ENCODE measurements around the gene ARRDC1.
A peak's percentile ranks its signal among the peaks of the same experiment; 100 is the strongest.
"Not testable (repeated sequence)": the region's sequence is repeated elsewhere in the genome, so short reads cannot be mapped to it uniquely, and the experiment has no call there.

ARRDC1 gene

DNA sequence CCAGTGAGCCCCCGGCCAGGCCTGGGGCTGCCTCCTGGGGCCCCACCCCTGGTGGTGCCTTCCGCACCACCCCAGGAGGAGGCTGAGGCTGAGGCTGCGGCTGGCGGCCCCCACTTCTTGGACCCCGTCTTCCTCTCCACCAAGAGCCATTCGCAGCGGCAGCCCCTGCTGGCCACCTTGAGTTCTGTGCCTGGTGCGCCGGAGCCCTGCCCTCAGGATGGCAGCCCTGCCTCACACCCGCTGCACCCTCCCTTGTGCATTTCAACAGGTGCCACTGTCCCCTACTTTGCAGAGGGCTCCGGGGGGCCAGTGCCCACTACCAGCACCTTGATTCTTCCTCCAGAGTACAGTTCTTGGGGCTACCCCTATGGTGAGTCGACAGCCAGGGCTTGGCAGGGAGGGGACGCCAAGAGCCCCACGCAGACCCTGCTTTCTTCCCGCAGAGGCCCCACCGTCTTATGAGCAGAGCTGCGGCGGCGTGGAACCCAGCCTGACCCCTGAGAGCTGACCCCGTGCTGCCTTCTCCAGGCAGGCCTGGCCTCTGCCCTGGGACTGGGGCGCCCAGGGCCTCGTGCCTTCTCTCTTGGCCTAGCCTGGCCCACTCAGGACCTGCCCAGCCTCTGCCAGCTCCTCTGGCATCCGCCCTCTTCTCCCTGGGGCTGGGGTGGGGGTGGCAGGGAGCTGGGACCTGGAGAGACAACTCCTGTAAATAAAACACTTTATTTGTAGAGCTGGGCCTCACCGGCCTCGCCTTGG is 9.3 kb downstream of the ARRDC1 start:
- no peak for FAIRE-seq

GRCh38 chr9:137615387-137615871 is 9.9 kb downstream of the ARRDC1 start:
- FAIRE-seq: no peak

GRCh38 chr9:137618105-137619067 is 12.9 kb downstream of the ARRDC1 start, which contains the start of gene EHMT1:
EHMT1 (plus strand) TSS chr9:137619005; CDS start chr9:137619029, 24 bp downstream.
- no peak for FAIRE-seq

DNA sequence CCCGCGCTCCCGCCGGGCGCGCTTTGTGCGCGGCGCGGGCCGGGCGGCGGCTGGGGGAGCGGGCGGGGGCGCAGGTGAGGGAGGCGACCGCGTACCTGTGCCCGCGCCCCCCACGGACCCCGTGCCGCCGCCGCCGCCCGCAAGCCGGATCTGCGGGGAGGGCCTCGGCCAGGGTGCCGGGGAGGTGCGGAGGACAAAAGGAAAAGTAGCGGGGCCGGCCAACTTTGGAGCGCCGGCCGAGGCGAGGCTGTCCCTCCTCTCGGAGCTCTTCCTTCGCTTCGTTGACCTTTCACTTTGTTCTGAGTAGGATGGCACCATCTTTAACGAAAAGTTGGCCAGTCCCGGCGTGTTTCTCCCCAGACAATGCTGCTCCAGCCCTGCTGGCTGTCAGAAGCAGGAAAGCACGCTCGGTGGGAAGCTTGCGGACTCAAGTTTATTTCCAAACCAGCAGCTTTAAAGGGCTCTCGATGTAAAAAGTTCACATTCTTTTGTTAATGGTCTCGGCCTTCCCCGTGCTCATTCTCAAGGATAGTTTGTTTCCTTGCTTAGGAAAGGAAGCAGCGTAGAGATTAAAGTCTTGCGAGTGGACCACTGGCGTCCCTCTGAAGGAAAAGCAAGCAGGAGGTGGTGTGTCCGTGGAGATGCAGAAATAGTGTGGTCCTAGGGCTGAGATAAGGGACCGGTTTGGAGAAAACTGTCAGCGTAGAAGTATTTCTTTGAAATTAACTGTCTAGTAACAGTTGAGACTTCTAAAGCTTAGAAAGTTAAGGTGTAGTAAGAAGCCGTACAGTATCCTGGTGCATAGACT is 14.0 kb downstream of the ARRDC1 start:
- no peak for FAIRE-seq

- FAIRE-seq: no peak
Observed at GRCh38 chr9:137620048-137620405, 14.5 kb downstream of the ARRDC1 start.

GRCh38 chr9:137620581-137620980 is 15.1 kb downstream of the ARRDC1 start:
- no peak for FAIRE-seq

DNA sequence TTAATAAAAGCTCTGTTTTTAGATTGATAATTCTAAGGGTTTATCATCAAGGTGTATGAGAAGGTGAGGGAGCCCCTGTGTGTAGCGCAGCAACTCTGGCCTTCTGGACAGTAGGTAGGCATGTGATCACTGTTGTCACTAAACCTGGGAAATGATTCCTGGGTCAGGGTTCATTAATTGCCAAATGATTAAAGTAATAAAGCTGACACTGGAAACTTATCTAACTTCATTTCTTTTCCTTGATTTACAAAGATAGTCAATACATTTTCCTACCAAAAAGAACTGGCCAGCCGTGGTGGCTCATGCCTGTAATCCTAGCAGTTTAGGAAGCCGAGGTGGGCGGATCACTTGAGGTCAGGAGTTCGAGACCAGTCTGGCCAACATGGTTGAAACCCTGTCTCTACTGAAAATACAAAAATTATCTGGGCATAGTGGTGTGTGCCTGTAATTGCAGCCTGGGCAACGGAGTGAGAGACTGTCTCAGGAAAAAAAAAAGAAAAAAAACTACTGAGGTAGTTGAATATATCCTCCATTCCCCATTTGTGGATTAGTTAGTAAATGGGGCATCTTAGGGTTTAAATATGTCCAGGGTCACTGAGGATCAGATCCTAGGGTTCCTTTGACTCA is 15.8 kb downstream of the ARRDC1 start:
- FAIRE-seq: no peak

- FAIRE-seq: not testable (repeated sequence)
Observed at GRCh38 chr9:137622211-137622610, 16.7 kb downstream of the ARRDC1 start.

DNA sequence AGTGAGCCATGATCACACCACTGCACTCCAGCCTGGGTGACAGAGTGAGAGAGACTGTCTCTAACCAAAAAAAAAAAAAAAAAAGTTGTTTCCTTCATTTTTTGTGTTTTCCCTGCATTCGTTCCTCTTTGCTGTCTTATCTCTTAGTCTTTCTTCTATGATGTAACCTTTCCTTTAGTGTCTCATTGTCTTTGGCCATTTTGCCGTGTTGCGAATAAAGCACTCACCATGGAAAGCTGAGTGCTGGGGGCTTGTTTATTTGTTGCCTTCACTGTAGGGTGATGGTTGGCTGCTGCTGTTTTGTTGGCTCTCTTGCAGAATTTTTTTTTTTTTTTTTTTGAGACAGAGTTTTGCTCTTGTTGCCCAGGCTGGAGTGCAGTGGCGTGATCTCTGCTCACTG is 21.0 kb downstream of the ARRDC1 start:
- FAIRE-seq: no peak

GRCh38 chr9:137627406-137627805 is 21.9 kb downstream of the ARRDC1 start:
- FAIRE-seq: not testable (repeated sequence)

- no peak for FAIRE-seq
Observed at GRCh38 chr9:137630126-137630525, 24.6 kb downstream of the ARRDC1 start.

DNA sequence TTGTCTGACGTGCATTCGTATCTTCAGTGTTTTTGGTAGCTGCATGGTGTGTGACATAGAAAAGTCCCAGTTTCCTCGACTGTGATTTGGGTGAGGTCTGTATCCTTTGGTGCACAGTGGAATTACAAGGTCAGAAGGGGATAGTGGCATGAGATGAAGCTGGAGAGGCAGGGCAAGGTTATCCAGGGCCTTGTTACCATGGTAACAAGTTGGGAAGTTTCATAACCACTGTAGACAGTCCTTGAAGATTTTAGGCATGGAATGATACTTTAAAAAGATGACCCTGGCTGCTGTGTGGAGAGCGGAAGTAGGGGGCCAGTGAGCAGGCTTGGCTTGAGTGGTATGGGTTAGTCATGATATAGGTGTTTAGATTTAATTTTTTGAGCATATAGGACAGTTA is 25.2 kb downstream of the ARRDC1 start:
- FAIRE-seq: no peak

DNA sequence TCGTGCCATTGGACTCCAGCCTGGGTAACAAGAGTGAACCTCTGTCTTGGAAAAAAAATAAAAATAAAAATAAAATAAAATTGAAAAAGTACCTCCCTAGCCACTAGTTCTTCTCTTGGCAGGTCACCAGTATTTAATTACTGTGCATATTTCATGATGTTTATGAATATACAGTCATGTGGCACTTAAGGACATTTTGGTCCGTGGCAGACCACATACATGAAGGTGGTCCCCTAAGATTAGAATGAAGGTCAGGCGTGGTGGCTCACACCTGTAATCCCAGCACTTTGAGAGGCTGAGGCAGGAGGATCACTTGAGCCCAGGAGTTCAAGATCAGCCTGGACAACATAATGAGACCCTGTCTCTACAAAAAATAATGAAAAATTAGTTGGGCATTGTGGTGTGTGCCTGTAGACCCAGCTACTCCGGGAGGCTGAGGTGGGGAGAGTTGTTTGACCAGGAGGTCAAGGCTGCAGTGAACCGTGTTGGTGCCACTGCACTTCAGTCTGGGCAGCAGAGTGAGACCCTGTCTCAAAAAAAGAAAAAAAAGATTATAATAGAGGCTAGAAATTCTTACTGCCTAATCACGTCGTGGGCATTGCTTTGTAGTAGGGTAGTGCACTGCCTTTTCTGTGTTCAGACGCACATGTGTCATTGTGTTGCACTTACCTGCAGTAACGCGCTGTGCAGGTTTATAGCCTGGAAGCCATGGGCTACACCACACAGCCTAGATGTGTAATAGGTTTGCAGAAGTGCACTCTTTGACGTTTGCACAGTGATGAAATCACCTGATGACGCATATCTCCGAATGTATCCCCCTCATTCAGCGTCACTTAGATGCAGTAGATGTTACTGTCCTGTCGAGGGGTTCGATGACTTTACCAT is 26.1 kb downstream of the ARRDC1 start:
- FAIRE-seq: no peak

GRCh38 chr9:137632230-137633161 is 27.0 kb downstream of the ARRDC1 start:
- FAIRE-seq: no peak

DNA sequence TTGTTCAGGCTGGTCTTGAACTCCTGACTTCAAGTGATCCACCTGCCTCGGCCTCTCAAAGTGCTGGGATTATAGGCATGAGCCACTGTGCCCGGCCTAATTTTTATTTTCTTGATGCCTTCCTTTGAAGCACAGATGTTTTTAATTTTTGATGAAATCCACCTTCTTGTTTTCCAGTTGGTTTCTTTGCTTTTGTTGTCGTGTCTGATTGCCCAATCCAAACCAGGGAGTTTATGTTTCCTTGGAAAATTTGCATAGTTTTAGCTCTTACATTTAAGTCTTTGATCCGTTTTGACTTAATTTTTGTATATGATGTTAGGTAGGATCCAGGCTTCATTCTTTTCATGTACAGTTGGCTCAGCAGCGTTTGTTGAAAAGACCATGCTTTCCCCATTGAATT is 28.5 kb downstream of the ARRDC1 start:
- FAIRE-seq: no peak

- FAIRE-seq: no peak
Observed at GRCh38 chr9:137638680-137639079, 33.2 kb downstream of the ARRDC1 start.

GRCh38 chr9:137639303-137640051 is 34.0 kb downstream of the ARRDC1 start:
- peak; percentile 26 for FAIRE-seq

- FAIRE-seq: no peak
Observed at GRCh38 chr9:137640862-137641261, 35.4 kb downstream of the ARRDC1 start.

DNA sequence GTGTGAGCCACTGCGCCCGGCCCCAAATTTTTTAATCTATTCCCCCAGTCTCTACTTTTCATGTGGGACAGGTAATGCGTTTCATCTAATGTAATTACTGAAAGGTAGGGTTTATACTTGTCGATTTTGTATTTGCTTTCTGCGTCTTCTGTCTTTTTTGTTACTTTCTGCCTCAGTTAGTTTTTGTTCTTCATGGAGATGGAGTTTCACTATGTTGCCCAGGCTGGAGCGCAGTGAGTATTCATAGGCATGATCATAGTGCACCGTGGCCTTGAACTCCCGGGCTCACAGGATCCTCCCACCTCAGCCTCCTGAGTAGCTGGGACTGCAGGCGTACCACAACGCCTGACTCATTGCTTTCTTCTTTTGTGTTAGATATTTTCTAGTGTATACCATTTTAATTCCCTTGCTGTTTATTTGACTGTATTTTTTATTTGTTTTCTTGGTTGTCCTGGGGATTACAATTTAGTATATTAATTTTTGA is 36.7 kb downstream of the ARRDC1 start:
- FAIRE-seq: no peak

Measured in endometrium (tissue), 2 donors.